HG03457 (cell line): Measurements from ENCODE around the gene CRISPLD2.

Experiments
- ATAC-seq: cut with Tn5 transposase; IDR thresholded peaks from one replicate; pipeline ENCODE4 v1.9.1; 2021; ENCODE audit warnings: moderate number of reproducible peaks; ENCODE audit not compliant: unreplicated experiment

CRISPLD2 gene

GRCh38 chr16:84899414-84899813 is 79.6 kb downstream of the CRISPLD2 start:
- no peak for ATAC-seq

- ATAC-seq: no peak
Measured at GRCh38 chr16:84905965-84906460, 86.2 kb downstream of the CRISPLD2 start.

DNA sequence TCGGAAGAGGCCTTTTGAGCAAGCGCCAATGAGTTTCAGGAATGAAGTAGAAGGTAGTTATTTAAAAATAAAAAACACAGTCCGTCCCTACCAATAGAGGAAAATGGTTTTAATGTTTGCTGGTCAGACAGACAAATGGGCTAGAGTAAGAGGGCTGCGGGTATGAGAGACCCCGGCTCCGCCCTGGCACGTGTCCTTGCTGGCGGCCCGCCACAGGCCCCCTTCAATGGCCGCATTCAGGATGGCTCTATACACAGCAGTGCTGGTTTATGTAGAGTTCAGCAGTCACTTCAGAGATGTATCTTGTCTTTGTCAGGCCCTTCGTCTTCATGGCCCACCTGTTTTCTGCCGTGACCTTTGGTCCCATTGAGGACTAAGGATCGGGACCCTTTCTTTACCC is 87.3 kb downstream of the CRISPLD2 start:
- no peak for ATAC-seq

DNA sequence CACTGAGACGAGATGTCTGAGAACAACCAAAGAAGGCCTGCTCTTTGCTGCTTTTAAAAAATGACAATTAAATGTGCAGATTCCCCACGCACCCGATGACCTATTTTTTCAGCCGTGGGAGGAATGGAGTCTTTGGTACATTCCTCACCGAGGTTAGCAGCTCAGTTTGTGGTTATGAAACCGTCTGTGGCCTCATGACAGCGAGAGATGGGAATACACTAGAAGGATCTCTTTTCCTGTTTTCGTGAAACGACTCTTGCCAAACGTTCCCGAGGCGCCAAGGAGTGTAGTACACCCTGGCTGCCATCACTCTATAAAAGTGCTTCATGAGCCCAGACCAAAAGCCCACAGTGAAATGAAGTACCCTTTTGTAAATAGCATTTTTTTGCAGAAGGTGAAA is 87.8 kb downstream of the CRISPLD2 start:
- ATAC-seq: no peak

DNA sequence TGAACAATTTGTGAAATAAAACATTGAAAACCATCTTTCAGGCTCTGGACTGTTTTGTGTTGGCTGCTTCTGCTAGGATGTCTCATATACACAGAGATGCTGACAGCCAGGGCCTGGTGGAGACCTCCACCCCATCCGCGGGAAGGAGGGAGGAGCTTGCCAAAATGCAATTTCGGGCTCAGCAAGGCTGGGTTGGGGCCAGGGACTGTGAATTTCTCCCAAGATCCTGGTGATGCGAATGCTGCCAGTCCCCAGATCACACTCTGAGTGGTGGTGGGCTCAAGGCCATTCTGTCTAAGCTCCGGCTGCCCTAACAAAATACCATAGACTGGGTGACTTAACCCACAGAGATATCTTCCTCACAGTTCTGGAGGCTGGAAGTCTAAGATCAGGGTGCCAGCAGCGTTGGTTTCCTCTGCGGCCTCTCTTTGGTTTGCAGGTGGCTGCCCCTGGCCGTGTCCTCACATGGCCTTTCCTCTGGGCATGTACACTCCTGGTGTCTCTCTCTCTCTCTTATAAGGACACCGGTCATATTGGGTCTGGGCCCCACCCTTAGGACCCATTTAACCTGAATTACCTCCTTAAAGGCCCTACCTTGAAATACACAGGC is 89.8 kb downstream of the CRISPLD2 start:
- no peak for ATAC-seq

DNA sequence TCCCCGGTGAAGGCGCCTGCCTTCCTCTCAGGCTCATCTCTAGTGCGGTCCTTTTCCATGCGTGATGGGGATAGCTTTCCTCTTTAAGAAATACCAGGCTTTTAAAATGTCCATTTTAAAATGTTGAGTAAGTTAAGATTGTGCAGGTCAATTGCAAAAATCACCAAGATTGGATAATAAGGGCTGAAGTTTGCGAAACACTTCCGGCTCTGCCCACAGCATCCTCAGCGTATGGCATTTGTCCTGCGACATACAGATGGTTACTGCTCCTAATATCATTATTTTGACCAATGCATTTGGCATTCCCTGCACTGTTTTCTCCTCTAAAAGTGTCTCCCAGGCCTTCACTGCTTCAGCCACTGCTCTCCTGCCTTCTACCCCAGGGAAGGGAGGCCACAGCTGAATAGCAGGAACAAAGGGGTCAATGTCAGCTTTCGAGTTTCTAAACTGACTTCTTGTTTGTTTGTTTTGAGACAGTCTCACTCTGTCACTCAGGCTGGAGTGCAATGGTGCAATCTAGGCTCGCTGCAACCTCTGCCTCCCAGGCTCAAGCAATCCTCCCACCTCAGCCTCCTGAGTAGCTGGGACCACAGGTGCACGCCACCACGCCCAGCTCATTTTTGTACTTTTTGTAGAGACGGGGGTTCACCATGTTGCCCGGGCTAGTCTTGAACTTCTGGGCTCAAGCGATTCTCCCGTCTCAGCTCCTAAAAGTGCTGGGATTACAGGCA is 91.9 kb downstream of the CRISPLD2 start:
- ATAC-seq: no peak

DNA sequence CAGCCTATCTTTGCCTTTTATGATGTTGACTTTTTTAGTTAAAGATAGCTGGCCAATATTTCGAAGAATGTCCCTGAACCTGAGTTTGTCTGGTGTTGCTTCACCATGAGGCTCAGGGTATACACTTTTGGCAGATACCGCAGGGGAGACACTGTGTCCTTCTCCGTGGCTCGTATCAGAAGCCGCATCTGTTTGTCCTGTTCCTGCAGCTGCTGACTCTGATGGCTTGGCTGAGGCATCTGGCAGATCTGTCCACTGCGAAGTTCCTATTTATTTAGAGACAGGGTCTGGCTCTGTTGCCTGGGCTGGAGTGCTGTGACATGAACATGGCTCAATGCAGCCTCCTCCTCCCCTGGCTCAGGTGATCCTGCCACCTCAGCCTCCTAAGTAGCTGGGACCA is 93.5 kb downstream of the CRISPLD2 start:
- ATAC-seq: no peak

GRCh38 chr16:84914273-84914672 is 94.5 kb downstream of the CRISPLD2 start:
- ATAC-seq: no peak

DNA sequence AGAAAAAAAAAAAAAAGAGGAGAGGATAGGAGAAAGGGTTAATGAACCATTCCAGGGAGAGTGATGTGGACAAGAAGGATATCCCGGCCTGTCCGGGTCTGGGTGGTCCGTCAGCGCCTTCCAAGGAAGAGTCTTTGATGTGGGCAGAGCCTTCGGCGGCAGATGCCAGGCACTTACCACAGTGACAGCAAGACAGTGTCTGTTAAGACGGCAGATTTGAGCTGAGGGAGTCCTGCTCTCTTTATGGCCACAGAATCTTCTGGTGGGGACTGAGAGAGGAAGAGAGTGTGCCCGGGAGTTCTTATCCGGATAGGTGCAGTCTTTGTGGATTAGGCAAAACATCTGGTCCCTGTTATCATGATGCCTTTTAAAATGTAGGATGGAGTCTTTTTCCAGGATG is 96.4 kb downstream of the CRISPLD2 start:
- no peak for ATAC-seq

DNA sequence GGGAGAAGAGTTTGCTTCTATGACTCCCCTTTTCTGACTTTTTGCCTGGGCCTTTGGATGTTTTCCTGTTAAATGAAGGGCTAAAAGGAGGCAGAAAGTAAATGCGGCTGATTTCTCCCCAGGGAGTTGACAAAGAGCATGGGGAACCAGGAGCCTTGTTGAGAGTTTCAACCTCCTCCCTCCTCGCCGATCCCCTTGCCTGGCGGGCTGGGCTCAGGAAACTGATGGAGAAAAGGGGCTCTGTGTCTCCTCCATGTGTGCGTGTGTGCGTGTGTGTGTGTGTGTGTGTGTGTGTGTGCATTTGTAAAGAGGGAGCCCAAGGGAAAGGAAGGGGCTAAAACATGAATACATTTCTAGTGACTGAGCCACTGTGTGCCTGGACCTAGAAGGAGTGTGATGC is 97.1 kb downstream of the CRISPLD2 start:
- ATAC-seq: no peak

- no peak for ATAC-seq
Measured at GRCh38 chr16:84917492-84917891, 97.7 kb downstream of the CRISPLD2 start.

- no peak for ATAC-seq
Measured at GRCh38 chr16:84918006-84918909, 98.5 kb downstream of the CRISPLD2 start.

DNA sequence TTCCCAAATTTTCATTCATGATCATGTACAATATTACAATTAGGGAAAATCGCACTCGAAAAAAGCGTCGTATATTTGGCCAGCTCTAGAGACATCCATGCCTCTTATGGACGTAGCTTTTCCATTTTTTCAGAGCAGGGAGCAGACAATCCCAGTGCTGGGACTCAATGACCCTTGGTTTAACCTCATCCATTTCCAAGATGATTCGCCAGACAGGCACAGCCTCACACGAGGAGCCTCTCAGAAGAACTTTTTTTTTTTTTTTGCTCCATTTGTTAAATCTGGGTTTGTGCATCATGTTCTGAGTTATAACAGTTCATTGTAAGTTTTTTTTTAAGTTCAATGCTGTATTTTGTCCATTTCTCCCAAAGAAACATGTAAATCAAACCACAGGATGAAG is 99.5 kb downstream of the CRISPLD2 start:
- ATAC-seq: no peak

- no peak for ATAC-seq
Measured at GRCh38 chr16:84919708-84920107, 99.9 kb downstream of the CRISPLD2 start.

- ATAC-seq: no peak
Measured at GRCh38 chr16:84920333-84920732, 100.5 kb downstream of the CRISPLD2 start.

DNA sequence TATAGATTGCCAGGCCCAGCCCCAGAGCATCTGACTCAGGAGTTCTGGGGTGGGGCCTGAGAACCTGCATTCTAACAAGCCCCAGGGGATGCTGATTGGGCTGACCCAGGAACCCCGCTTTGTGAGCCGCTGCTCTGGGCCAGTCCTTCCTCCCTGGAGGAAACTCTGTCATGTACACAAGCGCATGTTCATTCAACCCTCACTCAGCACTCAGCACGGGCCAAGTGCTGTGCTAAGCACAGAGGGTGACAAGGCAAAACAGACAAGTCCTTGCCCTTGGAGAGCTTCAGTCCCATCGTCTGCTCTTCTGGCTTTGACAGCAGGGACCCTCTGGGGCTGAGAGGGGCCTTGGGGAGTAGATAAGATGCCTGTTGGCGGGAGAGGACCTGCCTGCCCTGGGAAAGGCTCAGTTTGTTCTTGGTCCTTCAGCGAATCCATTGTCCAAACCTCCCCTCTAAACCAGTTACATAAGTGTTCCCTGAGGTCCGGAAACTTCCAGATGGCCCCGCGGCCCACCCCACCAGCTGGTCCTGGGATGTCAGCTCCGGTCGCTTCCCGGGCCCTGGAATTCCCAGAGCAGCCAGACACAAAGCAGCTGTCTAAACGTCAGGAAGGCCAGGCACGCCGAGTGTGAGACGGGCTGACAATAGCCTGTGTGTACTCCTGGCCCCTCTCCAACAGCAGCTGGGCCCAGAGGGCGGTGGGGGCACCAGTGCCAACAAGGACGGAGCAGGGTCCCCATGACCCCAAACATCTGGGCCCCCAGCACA is 102.8 kb downstream of the CRISPLD2 start:
- no peak for ATAC-seq

DNA sequence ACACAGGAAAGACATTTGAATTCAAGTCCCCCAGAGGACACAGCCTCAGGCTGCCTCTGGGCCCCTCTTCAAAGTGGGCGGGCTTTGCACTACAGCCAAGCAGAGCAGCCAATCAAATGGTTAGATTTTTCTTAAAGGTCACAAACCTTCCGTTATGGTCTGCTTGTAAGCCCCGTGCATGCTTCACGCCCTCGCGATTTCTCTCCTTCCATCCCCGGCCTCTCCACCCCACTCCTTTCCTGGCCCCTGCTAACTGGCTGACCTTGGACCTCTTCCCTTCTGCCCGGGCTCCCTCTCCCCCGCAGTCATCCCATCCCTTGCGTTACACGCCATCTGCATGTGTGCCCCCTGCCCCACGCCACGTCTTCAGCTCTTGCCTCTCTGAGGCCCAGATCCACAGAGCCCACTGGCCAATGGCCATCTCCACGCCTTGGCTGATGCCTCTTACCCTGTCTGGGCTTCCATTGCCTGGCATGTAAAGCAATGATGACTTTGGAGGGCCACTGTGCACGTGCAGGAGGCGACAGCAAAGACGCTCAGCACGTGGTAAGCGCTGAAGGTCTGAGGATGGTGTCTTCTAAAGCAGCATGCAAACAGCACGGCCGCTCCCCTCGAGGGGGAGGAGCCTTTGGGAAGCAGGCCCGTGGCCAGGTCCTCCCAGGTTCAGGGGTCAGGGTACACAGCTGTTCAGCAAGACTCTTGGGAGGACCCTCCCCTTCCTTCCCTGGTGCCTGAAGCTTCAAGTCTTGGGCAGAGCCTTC is 104.7 kb downstream of the CRISPLD2 start:
- no peak for ATAC-seq

GRCh38 chr16:84925092-84925772 is 105.4 kb downstream of the CRISPLD2 start:
- no peak for ATAC-seq

- ATAC-seq: no peak
Measured at GRCh38 chr16:84925773-84926372, 106.1 kb downstream of the CRISPLD2 start.
